Stimulated activated CD8-positive, alpha-beta memory T cell treated with anti-CD3 and anti-CD28 coated beads, Interleukin-7, amount 100 ng/mL, for 4 hours (primary cell): Measurements from ENCODE around the gene BCL11B.

Experiments
- DNase-seq, 2 donors: peaks; one replicate each; pipeline ENCODE4 v3.0.0-alpha.2; 2020; ENCODE audit warnings: low read depth in 2 of 2

The BCL11B gene

DNA sequence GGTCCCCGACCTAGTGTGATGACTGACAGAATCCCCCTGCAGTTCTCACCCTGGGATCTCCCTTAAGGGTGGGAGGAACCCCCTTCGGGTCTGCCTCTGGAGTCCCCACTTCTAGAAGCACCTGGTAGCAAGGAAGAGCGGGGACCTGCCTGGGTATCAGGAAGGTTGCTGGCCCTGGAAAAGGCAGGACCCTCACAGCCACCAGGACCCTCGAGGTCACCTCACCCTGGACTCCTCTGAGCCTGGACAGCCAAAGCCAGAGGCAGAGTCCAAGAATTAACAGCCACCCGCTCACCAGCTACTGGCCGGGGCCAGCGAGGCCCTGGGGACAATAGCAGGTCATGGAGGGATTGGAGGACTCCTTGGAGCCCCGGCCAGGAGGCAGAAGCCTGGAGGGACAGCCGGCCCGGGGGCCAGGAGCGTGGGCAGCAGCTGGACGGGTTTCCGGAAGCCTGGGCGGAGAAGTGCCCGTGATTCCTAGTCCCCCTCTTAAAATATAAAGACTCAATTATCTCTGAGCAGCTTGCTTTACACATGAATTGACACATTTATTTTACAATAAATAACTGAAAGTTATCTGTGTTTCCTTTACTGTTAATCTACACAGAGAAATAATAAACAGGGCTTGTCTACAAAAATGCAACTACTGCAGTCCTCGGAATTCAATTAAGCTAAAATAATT, 17.5 kb downstream of the BCL11B start:
- DNase-seq = no peak

DNA sequence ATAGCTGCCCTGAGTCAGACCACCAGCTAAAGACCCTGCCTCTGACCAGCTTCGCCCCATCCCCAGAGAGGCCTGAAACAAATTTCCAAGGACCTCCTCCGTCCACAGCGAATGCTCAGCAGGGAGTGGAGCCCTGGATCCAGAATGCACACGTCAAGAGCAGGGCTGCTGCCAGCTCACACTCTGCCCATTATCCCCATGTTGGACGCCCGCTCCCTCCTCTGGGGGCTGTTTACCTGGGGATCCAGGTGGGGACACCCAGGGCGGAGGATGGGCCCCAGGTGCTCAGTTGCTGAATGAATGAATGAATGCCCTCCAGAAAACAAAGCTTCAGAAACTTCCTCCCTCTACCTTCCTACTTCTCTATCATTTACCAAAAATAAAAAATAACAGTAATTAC, 18.1 kb downstream of the BCL11B start:
- no peak for DNase-seq

DNA sequence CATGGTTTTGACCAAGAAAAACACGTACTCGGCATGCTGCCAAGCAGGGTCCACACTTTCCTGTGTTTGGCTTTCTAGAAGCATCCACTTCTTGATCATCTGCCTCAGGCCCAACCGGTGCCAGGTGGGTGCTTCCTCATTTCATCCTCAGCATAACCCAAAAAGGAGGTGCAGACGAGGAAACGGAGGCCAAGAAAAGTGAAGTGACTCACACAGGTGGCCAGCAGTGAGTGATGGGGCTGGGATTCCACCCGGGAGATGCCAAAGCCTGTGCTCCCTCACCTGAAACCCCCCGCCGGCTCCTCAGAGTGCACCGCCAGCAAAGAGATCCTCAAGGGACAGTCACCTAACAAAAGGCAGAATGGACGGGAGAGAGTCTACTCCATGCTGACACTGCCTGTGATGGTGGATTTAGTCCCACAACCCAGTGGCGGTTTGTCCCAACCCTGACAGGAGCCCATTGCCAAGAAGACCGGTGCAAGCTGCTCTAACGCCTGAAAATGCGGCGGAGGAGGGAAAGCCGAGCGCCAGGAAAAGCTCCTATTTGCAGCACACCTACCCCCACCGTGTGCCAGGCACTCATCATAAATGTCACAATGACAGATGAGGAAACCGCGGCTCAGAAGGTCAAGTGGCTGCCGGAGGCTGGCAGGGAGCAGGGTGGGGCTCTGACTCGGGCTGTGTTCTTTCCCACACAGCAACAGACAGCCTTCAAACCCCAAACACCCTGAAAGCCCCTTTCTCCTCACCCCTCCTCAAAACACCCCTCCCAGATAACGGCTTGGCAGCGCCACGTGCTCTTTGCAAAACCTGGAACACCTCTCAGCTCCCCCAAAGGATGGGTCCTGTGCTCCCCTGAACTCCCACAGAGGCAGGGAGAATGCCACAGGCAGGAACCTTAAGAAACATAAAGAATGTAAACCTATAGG, 18.8 kb downstream of the BCL11B start:
- no peak for DNase-seq

DNA sequence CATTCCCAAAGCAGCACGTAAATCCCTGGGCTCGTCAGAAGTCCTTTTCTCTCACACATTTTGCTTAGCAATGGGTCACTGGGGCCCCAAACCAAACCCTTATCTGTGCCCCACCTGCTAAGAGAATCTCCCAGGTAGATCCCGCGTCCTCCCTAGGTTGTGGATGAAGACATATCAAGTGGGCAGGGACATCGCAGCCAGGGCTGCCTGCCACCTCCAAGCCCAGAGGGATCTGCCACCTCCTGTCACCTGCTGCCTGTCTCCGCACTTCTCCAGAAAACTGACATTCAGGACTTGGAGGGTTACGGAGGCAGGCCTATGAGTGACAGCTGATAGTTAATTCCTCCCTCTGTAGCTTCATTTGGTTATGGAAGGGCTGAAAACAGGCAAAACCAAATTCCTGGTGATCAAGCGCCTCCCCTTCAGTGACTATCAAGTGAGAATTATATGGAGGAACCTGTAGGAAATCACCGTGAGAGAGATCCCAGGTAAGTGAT, 19.5 kb downstream of the BCL11B start:
- DNase-seq = no peak

DNA sequence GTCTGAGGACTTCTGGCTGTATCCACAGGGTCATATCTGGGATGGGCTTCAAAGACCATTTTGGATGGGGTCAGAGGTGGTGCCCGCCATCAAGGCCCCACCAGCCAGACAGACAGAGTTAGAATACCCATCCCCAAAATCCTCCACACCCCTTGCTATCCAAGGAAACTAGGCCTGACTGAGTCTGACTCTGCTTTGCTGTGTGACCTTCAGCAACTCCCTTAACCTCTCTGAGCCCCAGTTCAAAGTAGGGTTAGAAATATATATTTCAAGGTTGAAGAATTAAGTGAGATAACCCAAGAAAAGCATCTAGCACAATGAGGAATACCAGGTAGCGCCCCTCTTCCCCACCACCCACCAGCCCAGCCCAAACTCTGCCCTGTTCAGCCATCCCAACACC, 20.3 kb downstream of the BCL11B start:
- DNase-seq = no peak

DNA sequence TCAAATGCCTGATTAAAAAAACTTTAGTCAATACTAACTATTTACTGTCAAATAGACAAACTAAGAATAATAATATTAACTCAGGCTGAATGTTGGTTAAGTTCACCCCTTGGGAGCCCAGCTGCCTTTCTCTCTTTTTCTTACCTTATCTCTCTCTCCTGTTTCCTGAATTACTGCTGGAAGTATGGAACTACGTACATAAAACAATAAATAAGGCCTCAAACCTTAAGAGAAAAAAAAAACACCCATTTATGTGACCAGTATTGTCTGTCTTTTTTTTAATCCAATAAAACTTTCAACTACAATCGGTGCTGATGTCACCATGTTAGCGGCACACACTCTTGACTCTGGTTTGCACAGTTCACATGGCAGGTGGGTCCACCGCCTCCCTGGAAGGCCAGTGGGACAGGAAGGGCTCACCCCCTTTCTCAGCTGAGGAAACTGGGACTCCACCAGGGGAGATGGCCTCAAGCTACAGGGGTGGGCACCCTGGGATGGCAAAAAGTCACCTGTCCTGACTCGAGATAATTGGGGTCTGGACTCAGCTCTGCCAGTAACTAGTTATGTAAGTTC, 21.3 kb downstream of the BCL11B start:
- DNase-seq = no peak

DNA sequence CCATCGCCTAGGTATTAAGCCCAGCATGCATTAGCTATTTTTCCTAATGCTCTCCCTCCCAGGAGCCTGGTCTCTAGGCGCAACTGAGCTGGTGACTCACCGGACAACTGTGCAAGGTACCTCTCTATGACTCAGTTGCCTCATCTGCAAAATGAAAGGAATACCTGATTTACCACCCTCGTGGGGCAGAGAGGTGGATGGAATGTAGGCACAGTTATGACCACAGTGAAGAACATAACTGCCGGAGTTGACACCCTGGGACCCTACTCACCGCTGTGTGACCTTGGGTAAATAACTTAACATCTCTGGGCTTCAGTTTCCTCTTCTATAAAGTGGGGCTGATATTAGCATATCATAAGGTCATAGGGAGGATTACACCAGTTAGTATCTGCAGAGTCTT, 22.6 kb downstream of the BCL11B start:
- no peak for DNase-seq

DNA sequence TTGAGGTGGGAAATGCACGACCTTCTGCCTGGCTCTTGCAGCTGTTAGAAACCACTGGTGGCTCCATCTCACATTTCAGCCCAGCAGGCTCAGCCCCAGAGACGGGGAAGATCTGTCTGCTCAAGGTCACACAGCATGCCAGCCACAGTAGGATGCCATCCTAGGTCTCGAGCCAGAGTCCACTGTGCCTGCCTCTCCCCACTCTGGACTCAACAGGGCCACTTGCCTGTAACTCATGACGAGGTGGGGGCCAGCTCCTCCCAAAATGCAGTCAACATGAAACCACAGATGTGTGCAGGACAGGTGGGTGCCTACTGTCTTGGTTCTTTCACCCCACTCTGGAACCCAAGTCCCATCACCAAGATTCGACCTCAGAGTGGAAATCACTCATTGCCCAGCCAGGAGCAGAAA, 23.2 kb downstream of the BCL11B start:
- DNase-seq = no peak

DNA sequence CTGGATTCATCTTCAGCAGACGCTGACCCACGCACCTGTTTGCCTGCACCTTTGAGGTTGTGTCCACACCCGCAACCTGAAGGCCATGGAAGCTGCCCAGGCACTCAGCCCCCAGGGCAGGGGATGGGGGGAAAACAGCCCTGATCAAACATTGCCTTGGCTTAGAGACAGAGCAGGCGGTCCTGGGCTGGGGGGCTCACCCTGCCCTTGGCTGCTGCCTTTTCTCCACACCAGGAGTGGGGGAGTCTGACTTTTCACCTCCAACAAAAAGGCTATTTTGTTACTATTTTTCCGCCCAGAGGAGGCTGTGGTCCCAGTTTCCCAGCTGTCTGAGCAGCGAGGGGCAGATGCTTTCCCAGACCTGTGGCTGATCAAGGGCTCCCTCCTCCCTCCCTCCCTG, 24.2 kb downstream of the BCL11B start:
- DNase-seq = no peak

DNA sequence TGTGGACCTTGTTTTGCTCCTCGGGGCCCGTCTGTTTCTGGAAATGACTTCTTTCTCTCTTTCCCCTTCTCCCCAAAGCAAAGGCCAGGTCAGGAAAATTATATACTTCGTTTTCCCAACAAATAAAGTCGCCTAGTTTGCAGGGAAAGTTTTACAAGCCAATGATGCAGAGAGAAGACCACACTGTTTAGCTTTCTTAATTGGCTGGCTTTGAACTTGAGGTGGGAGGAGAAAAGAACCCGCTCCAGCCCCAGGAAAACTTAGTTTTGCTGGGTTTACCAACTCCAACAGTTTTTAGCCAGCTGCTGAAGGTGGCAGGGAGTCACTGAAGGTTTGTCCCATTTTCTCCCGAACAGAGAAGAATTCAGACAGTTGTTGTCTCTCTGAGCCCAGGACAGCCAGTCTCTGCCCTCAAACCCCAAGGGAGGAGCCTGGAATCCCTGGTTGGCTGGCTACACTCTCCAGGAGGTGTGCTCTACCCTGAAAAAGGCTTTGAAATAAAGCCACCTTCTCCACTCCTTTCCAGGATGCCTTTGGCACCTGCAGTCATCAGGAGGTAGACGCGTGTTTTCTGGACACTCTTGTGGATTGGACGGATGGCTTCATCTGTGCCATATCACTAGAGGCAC, 24.8 kb downstream of the BCL11B start:
- DNase-seq = no peak

DNA sequence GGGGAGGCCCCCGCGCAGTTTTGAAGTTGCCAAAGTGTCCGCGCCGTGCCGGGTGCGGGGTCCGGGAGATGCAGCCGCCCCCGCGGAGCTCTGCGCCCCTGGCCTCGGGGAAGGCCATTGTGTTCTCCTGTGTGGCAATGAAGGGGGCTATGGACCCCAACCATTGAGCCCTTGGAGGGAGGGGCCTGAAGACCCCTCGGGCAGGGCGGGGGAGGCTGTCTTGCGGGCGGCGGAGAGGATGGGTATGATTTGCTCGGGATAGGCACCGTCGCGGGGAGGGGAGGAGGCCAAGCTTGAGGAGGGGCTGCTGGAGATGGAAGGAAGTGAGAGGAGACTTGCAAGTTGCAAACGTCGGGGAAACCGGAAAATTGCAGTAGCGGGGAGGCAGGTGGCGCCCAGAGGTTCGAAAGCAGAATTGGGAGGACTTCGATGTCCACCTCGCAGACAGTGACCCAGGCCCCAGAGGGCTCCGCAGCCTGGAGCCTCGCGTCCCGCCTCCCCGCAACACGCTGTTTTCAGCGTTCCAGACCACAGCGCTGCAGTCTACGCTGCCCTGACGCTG, 25.4 kb downstream of the BCL11B start:
- DNase-seq = no peak

DNA sequence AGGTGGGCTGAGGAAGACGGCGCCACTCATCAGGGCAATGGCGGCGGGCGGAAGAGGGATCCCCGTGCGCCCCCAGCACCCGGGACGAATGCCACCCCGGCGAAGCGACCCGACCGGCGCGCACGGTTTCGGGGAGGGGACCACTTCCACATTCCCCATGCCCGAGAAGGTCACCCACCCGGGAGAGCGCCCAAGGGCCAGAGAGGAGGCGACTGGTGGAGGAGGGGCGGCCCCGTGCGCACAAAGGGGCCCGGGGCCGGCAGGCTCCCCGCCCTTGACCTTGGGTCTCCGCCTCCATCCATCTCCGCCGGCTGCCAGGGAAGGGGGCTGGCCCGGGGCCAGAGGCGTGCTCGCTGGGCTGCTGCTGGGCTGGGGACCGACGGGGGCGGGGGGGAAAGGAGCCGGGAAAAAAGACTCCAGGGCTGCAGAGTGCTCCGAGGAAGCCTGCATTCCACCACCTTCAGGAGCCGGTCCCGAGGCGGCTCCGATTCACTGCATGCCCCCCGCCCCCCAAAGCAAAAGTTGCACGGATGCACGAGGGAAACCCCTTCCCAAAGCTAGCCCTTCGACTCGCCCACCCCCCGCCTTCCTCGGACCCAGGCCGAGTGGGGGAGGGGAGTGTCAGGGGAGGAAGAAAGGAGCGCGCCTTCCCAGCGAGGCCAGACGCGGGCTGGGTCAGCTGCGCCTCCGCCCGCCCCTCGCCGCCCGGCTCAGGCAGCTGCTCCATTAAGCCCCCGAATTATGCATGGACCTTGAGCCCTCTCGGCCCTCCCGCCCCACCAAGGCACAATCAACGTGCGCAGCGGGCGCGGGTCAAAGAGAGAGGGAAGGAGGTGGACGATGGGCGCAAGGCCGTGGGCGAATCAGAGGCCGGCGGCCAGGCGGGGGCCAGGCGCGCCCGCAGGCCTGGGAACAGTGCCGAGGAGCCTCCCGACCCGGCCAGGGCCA, 26.2 kb downstream of the BCL11B start:
- DNase-seq = no peak

DNA sequence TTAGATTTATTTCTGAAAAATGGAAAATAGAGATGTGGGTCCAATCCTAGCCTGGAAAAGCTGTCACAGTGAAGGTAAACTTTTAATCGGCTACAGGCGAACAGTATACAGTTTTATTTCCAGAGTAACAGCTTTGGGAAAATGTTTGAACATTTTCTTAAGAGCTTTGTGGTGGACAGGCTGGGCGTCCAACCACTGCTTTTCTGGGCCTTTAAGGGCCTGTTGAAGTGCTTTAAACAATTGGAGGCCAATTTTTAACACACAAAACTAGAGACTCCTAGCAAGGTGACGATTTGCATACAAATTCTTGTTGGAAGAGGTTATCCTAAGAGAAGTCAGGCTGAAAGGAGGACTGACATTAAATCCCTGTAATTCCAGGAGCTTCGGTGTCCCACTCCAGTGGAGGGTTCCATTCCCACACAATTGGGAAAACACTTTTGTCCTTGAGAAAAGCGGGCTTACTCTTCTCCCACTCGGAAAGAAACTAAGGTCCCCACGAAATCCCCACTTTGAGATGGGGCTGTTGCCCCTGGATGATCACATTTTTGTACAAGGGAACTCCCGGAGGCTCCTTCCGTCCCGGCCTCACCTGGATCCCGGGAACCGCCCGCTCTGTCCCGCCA, 26.9 kb downstream of the BCL11B start:
- no peak for DNase-seq

DNA sequence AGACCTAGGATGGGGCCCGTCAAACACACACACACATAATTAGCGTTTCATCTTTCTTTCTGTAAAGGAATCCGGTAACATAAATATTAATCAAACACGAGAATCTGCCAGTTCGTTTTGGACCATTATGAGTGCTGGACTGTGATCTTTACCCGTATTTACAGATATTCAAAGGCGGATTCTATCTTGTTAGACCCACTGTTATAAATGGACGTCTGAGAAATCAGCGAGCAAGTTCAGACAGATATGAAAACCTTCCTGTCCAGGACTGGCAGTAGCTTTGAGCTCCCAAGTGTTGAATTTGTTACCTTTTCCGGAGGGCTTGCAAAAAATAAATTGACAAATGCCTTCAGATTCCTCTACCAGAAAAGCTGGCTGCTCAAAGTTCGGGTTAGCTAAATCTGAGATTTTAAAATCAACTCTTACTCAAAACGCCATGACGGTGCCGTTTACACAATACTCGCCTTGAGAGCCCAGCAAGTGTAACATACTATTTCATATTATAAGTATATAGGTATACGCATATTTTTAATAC, 27.6 kb downstream of the BCL11B start:
- DNase-seq = no peak

DNA sequence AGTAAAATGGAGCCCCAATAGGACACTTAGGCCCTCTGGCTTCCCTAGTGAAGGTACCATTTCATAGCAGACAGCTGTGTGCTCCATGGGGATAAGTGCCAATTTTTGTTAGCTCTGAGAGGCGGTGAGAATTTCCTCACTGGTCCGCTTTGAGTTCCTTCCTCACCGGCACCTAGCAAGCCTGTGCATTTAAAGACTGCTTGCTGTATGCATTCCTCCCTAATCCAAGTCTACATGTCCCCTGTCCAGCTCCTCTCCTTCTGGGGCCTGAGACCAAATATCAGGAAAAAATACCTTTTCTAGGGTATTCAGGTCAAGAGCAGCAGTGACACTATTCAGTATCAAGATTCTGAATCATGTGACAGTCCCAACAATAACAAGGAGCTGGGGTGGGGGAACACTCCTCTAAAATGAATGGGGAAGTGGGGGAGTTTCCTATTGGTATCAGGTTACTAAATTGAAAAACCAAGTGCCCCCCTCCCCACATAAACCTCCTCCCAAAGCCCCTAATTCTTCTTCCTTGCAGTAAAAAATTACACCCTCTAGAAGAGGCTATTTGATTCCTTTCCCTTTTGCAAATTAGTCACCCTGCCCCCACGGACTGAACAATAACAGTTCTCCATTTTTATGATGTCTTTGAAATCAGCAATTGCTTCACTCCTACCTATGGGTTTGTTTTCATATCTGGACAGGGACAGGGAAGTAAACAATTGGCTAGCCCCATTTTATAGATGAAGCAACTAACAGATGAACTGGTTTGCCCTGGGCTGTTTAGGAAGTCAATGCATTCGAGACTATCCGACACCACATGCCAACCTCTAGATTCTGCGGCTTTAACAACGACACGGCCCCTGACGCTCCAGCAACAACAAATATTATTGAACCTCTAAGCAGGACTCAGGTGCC, 28.9 kb downstream of the BCL11B start:
- DNase-seq = no peak

DNA sequence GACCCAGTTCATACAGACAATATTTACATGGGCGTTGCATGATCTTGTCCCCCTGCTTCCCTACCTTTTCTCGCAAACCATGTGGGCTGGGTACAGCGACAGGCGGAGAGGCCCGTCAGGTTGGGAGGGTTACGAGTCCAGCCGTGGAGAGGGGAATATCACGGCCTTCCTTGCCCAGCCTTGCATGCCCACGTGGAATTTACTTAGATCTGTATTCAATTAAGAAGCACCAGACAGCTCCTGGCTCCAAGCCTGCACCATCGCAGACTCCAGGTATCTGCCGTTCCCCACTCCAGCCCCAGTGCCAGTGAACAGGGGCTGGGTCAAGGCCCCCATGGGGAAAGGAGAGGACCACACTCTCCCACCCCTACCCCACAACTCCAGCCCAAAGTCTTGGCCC, 29.8 kb downstream of the BCL11B start:
- DNase-seq = no peak

DNA sequence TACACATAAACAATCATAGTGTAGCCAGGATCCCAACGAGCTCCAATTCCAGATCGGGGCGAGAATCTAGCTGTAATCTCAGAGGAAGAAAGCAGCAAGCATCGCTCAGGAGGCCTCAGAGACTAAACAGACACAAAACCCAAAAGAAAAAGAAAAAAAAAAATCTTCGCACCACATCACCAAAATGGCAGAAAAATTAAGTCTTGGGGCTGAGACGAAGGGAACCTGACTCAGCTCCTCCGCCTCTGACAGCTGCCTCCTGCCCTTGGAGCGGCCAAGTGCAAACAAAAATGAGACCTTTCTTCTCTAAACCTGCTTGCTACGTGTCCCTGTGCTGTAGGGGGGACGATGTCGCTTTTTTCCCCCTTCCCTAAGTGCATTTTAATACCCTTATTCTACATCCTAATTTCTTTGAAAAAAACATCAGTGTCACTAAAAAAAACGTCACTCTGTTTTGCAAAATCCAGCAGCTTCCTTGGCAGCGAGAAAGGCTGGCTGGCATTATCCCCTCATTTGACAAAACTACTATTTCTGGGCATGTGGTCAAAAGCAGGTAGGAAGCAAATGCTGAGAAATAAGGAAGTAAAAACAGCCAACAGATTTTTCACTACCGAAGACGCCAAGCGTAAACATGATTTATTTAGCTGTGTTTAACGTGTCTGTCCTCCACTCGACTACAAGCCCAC, 30.5 kb downstream of the BCL11B start:
- no peak for DNase-seq

DNA sequence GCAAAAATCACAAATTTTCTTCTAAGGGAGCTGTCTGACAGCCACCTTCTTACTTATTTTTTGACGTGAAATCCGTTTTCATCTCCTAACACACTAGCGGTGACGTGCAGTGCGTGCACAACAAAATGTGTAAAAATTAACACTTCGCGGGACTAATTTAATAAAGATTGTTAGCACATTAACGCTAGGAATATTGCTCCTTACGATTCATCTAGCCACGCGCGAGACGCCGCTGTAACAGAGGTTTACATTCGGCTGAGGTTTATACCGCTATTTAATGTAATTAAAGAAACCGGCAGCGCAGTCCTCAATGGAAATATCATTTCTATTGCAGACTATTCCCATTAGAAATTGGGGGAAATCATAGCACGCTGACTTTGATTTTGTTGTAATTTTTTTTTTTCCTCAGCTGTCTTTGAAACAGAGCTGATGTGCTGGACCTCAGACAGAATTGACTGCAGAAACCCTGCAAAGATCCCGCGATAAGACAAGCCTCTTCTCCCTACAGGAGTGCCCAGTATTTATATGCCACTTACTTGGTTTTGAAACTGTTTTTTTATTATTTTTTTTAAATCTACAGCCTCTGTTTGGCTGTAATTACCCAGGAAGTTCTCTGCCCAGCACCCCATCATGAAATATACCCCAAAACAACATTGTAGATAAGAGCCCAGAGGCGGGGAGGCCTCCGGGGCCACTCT, 31.2 kb downstream of the BCL11B start:
- no peak for DNase-seq
